ENCODE results near the gene TMEM134.

DNA sequence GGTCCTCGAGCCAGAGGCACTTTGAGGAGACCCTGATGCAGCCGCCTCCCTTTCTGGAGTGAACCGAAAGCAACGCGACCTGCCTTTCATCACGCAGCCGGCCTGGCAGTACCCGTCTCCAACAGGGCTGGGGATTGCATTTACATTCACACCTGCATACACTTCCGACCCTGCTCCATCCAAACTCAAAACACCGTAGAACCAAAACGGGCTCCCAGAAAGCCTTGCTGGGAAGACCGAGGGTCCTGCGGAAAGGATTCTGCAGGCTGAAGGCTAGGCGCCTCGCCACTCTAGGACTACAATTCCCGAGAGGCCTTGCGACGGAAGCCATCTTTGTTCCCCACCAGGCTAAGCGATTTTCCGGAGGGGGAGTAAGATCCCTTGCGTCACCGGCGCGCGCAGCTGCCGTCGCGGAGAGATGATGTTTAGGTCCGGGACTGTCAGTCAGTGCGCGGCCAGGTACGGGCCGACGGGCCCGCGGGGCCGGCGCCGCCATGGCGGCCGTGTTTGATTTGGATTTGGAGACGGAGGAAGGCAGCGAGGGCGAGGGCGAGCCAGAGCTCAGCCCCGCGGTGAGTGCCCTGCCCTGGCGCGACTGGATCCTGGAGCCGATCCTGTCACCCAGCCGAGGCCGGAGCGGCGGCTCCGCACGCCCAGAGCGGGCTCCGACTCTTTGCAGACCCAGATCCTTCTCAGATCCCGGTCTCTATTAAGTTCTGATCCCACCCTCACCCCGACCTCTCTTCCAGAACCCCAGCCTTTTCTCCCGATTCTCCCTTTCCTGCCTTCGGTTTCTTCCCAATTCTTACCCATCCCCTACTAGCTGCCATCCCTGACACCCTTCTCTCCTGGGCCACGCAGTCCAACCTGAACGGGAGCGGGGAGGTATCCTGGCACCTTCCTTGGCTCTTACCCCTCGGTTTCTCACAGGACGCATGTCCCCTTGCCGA lies 40.7 kb downstream of the TMEM134 start, which contains the start of gene RPS6KB2:
- TF ChIP-seq CTCF (IDR thresholded peaks at IDR 0.05), result peak in 1 of 3 donors; percentile 7
- TF ChIP-seq POLR2A (IDR thresholded peaks at IDR 0.05), result peak; percentile 91
